22Rv1 (cell line): ENCODE data around the gene DCAF4.

Experiments
- CTCF ChIP-seq: fragments of 450-650 bp; IDR thresholded peaks from 2 replicates; pipeline ENCODE4 v1.5.1; 2017; ENCODE audit warnings: mild to moderate bottlenecking
- ZFX ChIP-seq: fragments of 450-650 bp; IDR thresholded peaks from 2 replicates; pipeline ENCODE4 v1.6.1; 2017; ENCODE audit warnings: antibody characterized with exemption, borderline replicate concordance

- TF ChIP-seq CTCF, result no peak
- TF ChIP-seq ZFX, result no peak
These were observed 22.0 kb upstream of the DCAF4 start for GRCh38 chr14:72904218-72904617.
